HEK293T (cell line): ENCODE data around the gene ALK.

ENCODE experiments used
- CTBP1 ChIP-seq: fragments of 450-650 bp; IDR thresholded peaks from 2 replicates; pipeline ENCODE4 v1.6.1; 2016; ENCODE audit warnings: borderline replicate concordance
- ELF4 ChIP-seq: fragments of 450-650 bp; IDR thresholded peaks from 2 replicates; pipeline ENCODE4 v1.6.1; 2017; ENCODE audit warnings: antibody characterized with exemption
- HDGF ChIP-seq: fragments of 450-650 bp; IDR thresholded peaks from 2 replicates; pipeline ENCODE4 v1.6.1; 2017; ENCODE audit warnings: antibody characterized with exemption, borderline replicate concordance
- LEF1 ChIP-seq: fragments of 450-650 bp; IDR thresholded peaks from 2 replicates; pipeline ENCODE4 v1.6.1; 2017; ENCODE audit warnings: mild to moderate bottlenecking, borderline replicate concordance
- NFRKB ChIP-seq: fragments of 450-650 bp; IDR thresholded peaks from 2 replicates; pipeline ENCODE4 v1.6.1; 2016; ENCODE audit warnings: mild to moderate bottlenecking, moderate library complexity
- SP1 ChIP-seq: fragments of 450-650 bp; IDR thresholded peaks from 2 replicates; pipeline ENCODE4 v1.6.1; 2017
- TARDBP ChIP-seq: fragments of 450-650 bp; IDR thresholded peaks from 2 replicates; pipeline ENCODE4 v1.6.1; 2016

GRCh38 chr2:29946505-29946904 is 25.1 kb upstream of the ALK start:
- no peak for TF ChIP-seq TARDBP
- no peak for TF ChIP-seq CTBP1
- TF ChIP-seq HDGF, result no peak
- TF ChIP-seq SP1, result no peak
- no peak for TF ChIP-seq ELF4
- no peak for TF ChIP-seq LEF1
- TF ChIP-seq NFRKB, result no peak
